Measurements from ENCODE around the gene ALKBH4. TPM values are rescaled to one million over a fixed set of nuclear protein-coding genes. Genes with fewer than 3 reads are reported as not detected.
"Not testable (repeated sequence)": the region's sequence is repeated elsewhere in the genome, so short reads cannot be mapped to it uniquely, and the experiment has no call there.

Gene ALKBH4
- total and polyA plus RNA-seq, 9 donors = 6.2 to 15.5 (median 11.9) TPM

DNA sequence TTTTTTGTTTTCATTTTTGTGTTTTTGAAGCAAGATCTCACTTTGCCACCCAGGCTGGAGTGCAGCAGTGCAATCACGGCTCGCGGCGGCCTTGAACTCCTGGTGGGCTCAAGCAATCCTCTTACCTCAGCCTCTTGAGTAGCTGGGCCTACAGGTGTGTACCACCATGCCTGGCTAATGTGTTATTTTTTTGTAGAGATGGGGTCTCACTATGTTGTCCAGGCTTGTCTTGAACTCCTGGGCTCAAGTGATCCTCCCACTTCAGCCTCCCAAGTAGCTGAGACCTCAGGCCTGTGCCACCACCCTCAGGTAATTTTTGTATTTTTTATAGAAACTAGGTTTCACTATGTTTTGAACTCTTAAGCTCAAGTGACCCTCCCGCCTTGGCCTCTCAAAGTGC lies 53.7 kb downstream of the ALKBH4 start:
- Histone ChIP-seq H3K27me3 (no peaks in the 10 kb centered on the region), H3K4me1 (ENCODE audit: insufficient read depth) (no peaks in the 10 kb centered on the region), H3K4me3 (no peak overlapping the region), H3K9me3 (no peaks in the 10 kb centered on the region), H3K36me3 (no peaks in the 10 kb centered on the region), H3K27ac (no peak overlapping the region)
- TF ChIP-seq POLR2A (IDR thresholded peaks at IDR 0.05) (no peak), CTCF (IDR thresholded peaks at IDR 0.05) (no peak), EP300 (IDR thresholded peaks at IDR 0.05) (no peak)
- 85 to 91% (median 87%) methylated on average over 5 of the region's 5 CpGs for WGBS, 3 donors
- DNase-seq = no peak
- intact Hi-C loops (cut with DNase I) = no loop called here

- TF ChIP-seq CTCF (IDR thresholded peaks at IDR 0.05) (no peak), EP300 (IDR thresholded peaks at IDR 0.05) (no peak), POLR2A (IDR thresholded peaks at IDR 0.05) (no peak)
- Histone ChIP-seq H3K4me1 (ENCODE audit: insufficient read depth) (no peaks in the 10 kb centered on the region), H3K4me3 (no peak overlapping the region), H3K36me3 (no peaks in the 10 kb centered on the region), H3K27ac (no peak overlapping the region), H3K9me3 (no peaks in the 10 kb centered on the region), H3K27me3 (no peaks in the 10 kb centered on the region)
- 73 to 75% (median 74%) methylated on average over 6 of the region's 6 CpGs for WGBS, 3 donors
- DNase-seq = no peak
- intact Hi-C loops (cut with DNase I) = no loop called here
These were observed 54.5 kb downstream of the ALKBH4 start for GRCh38 chr7:102410123-102410522.

GRCh38 chr7:102409340-102409739 lies 55.3 kb downstream of the ALKBH4 start:
- Histone ChIP-seq H3K4me3 (no peak overlapping the region), H3K27me3 (no peaks in the 10 kb centered on the region), H3K36me3 (no peaks in the 10 kb centered on the region), H3K4me1 (ENCODE audit: insufficient read depth) (no peaks in the 10 kb centered on the region), H3K9me3 (no peaks in the 10 kb centered on the region), H3K27ac (no peak overlapping the region)
- TF ChIP-seq POLR2A (IDR thresholded peaks at IDR 0.05) (no peak), CTCF (IDR thresholded peaks at IDR 0.05) (no peak), EP300 (IDR thresholded peaks at IDR 0.05) (no peak)
- DNase-seq = no peak
- 96 to 99% (median 98%) methylated on average over 4 of the region's 4 CpGs for whole genome bisulfite sequencing, 3 donors
- intact Hi-C loops (cut with DNase I) = no loop called here

DNA sequence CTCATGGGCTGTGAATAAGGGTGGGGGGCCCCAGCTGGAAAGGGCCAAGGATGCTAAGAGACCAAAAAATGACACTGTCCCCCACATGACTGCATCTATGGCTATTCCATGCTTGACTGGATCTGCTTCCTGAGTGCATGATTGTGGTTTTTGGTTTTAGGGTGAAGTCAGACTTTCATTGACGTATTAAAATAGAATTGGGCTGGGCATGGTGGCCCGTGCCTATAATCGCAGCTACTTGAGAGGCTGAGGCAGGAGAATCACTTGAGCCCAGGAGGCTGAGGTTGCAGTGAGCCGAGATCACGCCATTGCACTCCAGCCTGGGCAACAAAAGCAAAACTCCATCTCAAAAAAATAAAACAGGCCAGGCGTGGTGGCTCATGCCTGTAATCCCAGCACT lies 56.1 kb downstream of the ALKBH4 start:
- H3K27ac ChIP-seq; intact Hi-C loops (cut with DNase I); H3K36me3 ChIP-seq; H3K4me3 ChIP-seq; DNase-seq; H3K9me3 ChIP-seq; H3K27me3 ChIP-seq; H3K4me1 ChIP-seq (ENCODE audit: insufficient read depth): not testable (repeated sequence)
- 97 to 99% (median 98%) methylated on average over 6 of the region's 6 CpGs for WGBS, 3 donors

GRCh38 chr7:102407910-102408309 lies 56.8 kb downstream of the ALKBH4 start:
- no peaks in the 10 kb centered on the region for H3K36me3 ChIP-seq
- TF ChIP-seq EP300 (IDR thresholded peaks at IDR 0.05) = no peak
- TF ChIP-seq CTCF (IDR thresholded peaks at IDR 0.05) = no peak
- TF ChIP-seq POLR2A (IDR thresholded peaks at IDR 0.05) = no peak
- WGBS, 3 donors = 92 to 95% (median 95%) methylated on average over 6 of the region's 6 CpGs

More at GRCh38 chr7:102407910-102408309, 56.8 kb downstream of the ALKBH4 start:
- Histone ChIP-seq H3K27me3 (no peaks in the 10 kb centered on the region), H3K27ac (no peak overlapping the region), H3K4me1 (ENCODE audit: insufficient read depth) (no peaks in the 10 kb centered on the region), H3K9me3 (no peaks in the 10 kb centered on the region), H3K4me3 (no peak overlapping the region)
- intact Hi-C loops (cut with DNase I) = no loop called here
- no peak for DNase-seq

Small RNA genes lying within 50 kb of the gene (microRNA-seq; reads per million reads assigned to microRNA genes)
- gene MIR4467 = 0 to 0.18 (median 0) reads per million in 3 donors
- 1.2 to 2.4 (median 1.9) reads per million in 3 donors for gene MIR5090

Other genes starting within 250 kb of the ALKBH4 start
- gene SH2B2, start 178.0 kb downstream of the ALKBH4 start, total RNA-seq = 1 to 10 TPM; 3.9 to 8.9 (median 5.0) TPM
- 1 to 10 TPM; 1.4 to 2.0 TPM for gene SH2B2, start 178.0 kb downstream of the ALKBH4 start, polyA plus RNA-seq
- not detected for gene SPDYE6, start 108.4 kb downstream of the ALKBH4 start, total RNA-seq
- not detected for gene SPDYE6, start 108.4 kb downstream of the ALKBH4 start, polyA plus RNA-seq
- gene PRKRIP1, start 68.5 kb downstream of the ALKBH4 start, total RNA-seq = 10 to 100 TPM; 17.4 to 28.8 (median 23.9) TPM
- gene PRKRIP1, start 68.5 kb downstream of the ALKBH4 start, polyA plus RNA-seq = 10 to 100 TPM; 23.4 to 26.9 TPM
- 10 to 100 TPM in 6 of 7 donors, 1 to 10 TPM in 1; 6.4 to 18.9 (median 16.3) TPM for gene ORAI2, start 31.3 kb downstream of the ALKBH4 start, total RNA-seq
- gene ORAI2, start 31.3 kb downstream of the ALKBH4 start, polyA plus RNA-seq = 10 to 100 TPM in 1 of 2 donors, 1 to 10 TPM in 1; 3.2 to 10.0 TPM
- gene LRWD1, start 121 bp upstream of the ALKBH4 start, total RNA-seq = 10 to 100 TPM; 10.7 to 26.2 (median 14.6) TPM
- 10 to 100 TPM in 1 of 2 donors, 1 to 10 TPM in 1; 3.4 to 12.6 TPM for gene LRWD1, start 121 bp upstream of the ALKBH4 start, polyA plus RNA-seq
- gene POLR2J, start 14.1 kb upstream of the ALKBH4 start, total RNA-seq = 10 to 100 TPM; 17.7 to 48.0 (median 40.2) TPM
- 10 to 100 TPM; 41.9 to 77.1 TPM for gene POLR2J, start 14.1 kb upstream of the ALKBH4 start, polyA plus RNA-seq
- 10 to 100 TPM in 4 of 7 donors, 1 to 10 TPM in 3; 5.3 to 36.2 (median 12.6) TPM for gene RASA4B, start 52.9 kb upstream of the ALKBH4 start, total RNA-seq
- 10 to 100 TPM in 1 of 2 donors, 1 to 10 TPM in 1; 2.1 to 21.1 TPM for gene RASA4B, start 52.9 kb upstream of the ALKBH4 start, polyA plus RNA-seq
- 10 to 100 TPM in 4 of 7 donors, 1 to 10 TPM in 3; 3.4 to 16.7 (median 12.2) TPM for gene UPK3BL2, start 78.8 kb upstream of the ALKBH4 start, total RNA-seq
- gene UPK3BL2, start 78.8 kb upstream of the ALKBH4 start, polyA plus RNA-seq = 1 to 10 TPM in 1 of 2 donors, not detected in 1; 8.5 TPM
- under 1 TPM in 4 of 7 donors, not detected in 3; 0.20 to 0.47 (median 0.44) TPM for gene SPDYE2, start 86.4 kb upstream of the ALKBH4 start, total RNA-seq
- gene SPDYE2, start 86.4 kb upstream of the ALKBH4 start, polyA plus RNA-seq = under 1 TPM in 1 of 2 donors, not detected in 1; 0.21 TPM
- 10 to 100 TPM in 6 of 7 donors, 1 to 10 TPM in 1; 4.5 to 29.5 (median 18.0) TPM for gene POLR2J3, start 107.7 kb upstream of the ALKBH4 start, total RNA-seq
- gene POLR2J3, start 107.7 kb upstream of the ALKBH4 start, polyA plus RNA-seq = 100 to 1,000 TPM in 1 of 2 donors, 10 to 100 TPM in 1; 95.6 to 209 TPM
- 10 to 100 TPM; 24.7 to 99.3 (median 51.2) TPM for gene RASA4, start 151.9 kb upstream of the ALKBH4 start, total RNA-seq
- gene RASA4, start 151.9 kb upstream of the ALKBH4 start, polyA plus RNA-seq = 10 to 100 TPM; 10.1 to 58.1 TPM
- 10 to 100 TPM in 6 of 7 donors, 1 to 10 TPM in 1; 7.3 to 52.7 (median 18.1) TPM for gene UPK3BL1, start 177.9 kb upstream of the ALKBH4 start, total RNA-seq
- gene UPK3BL1, start 177.9 kb upstream of the ALKBH4 start, polyA plus RNA-seq = 10 to 100 TPM in 1 of 2 donors, 1 to 10 TPM in 1; 8.3 to 44.1 TPM
- not detected for gene SPDYE2B, start 185.5 kb upstream of the ALKBH4 start, total RNA-seq
- not detected for gene SPDYE2B, start 185.5 kb upstream of the ALKBH4 start, polyA plus RNA-seq
- gene POLR2J2, start 206.8 kb upstream of the ALKBH4 start, total RNA-seq = 1 to 10 TPM in 6 of 7 donors, under 1 TPM in 1; 0.46 to 8.7 (median 5.7) TPM
- gene POLR2J2, start 206.8 kb upstream of the ALKBH4 start, polyA plus RNA-seq = 1 to 10 TPM; 2.0 to 3.1 TPM

Data from ovary (tissue), 9 donors.